CD4-positive, alpha-beta T cell (primary cell): Measurements from ENCODE around the gene UPF2. TPM values are rescaled to one million over a fixed set of nuclear protein-coding genes. Genes with fewer than 3 reads are reported as not detected.

Experiments used
- ATAC-seq: fragments of 200-7000 bp; cut with Tn5 transposase; one replicate; pipeline ENCODE4 v1.10.0; 2022; ENCODE audit warnings: mild to moderate bottlenecking; ENCODE audit not compliant: poor library complexity
- CTCF ChIA-PET: fragments of 350-600 bp; sonication (Branson Sonifier 250); formaldehyde crosslinking; loops from one replicate; lab custom pipeline; 2021; ENCODE audit warnings: antibody characterized with exemption, inconsistent platforms; lab: Charles Lee
- POLR2A ChIA-PET: fragments of 350-600 bp; sonication (Branson Sonifier 250); formaldehyde crosslinking; loops from one replicate; lab custom pipeline; 2021; ENCODE audit warnings: antibody characterized with exemption, inconsistent platforms; lab: Charles Lee
- DNase-seq, 14 experiments: peaks; one replicate each; pipeline ENCODE4 v3.0.0-alpha.2; 2013 to 2020; ENCODE audit warnings: mixed read lengths in 2 of 14
- H3K27ac ChIP-seq, 2 donors: one replicate each; pipeline versions ENCODE4 v1.5.1 to v1.7.0; 2013; ENCODE audit warnings: low read length in 2 of 2, low read depth in 1 of 2, mild to moderate bottlenecking in 1 of 2
- H3K27me3 ChIP-seq, 2 experiments: 1 replicate in 1 of 2; 2 replicates in 1 of 2; pipeline versions ENCODE4 v1.6.1 to v1.7.0; 2013; ENCODE audit warnings: low read length in 2 of 2, control low read depth in 1 of 2, mild to moderate bottlenecking in 1 of 2, moderate library complexity in 1 of 2; ENCODE audit not compliant: insufficient read depth in 2 of 2, control insufficient read depth in 1 of 2
- H3K36me3 ChIP-seq: one replicate; pipeline ENCODE4 v1.6.1; 2013; ENCODE audit warnings: low read length, control low read depth; ENCODE audit not compliant: insufficient read depth
- H3K4me1 ChIP-seq: one replicate; pipeline ENCODE4 v1.6.1; 2013; ENCODE audit warnings: low read length, control low read depth; ENCODE audit not compliant: insufficient read depth
- H3K4me3 ChIP-seq: one replicate; pipeline ENCODE4 v1.5.1; 2013; ENCODE audit warnings: mild to moderate bottlenecking, low read length, moderate library complexity
- H3K9me3 ChIP-seq, 2 experiments: 1 replicate in 1 of 2; 2 replicates in 1 of 2; pipeline versions ENCODE4 v1.6.1 to v1.7.0; 2013; ENCODE audit warnings: low read length in 2 of 2, mild to moderate bottlenecking in 2 of 2, control low read depth in 1 of 2, moderate library complexity in 1 of 2; ENCODE audit not compliant: control insufficient read depth in 1 of 2, insufficient read depth in 1 of 2
- H3K27ac Mint-ChIP-seq: one replicate; pipeline ENCODE4 v1.8.0; 2020; ENCODE audit warnings: mixed read lengths
- H3K27me3 Mint-ChIP-seq: one replicate; pipeline ENCODE4 v1.8.0; 2021; ENCODE audit warnings: mixed read lengths
- H3K36me3 Mint-ChIP-seq: one replicate; pipeline ENCODE4 v1.8.0; 2021; ENCODE audit warnings: low read depth, mixed read lengths
- H3K4me1 Mint-ChIP-seq: one replicate; pipeline ENCODE4 v1.8.0; 2021; ENCODE audit warnings: low read depth, mixed read lengths
- H3K4me3 Mint-ChIP-seq: one replicate; pipeline ENCODE4 v1.8.0; 2020; ENCODE audit warnings: mild to moderate bottlenecking, mixed read lengths
- H3K9me3 Mint-ChIP-seq: one replicate; pipeline ENCODE4 v1.8.0; 2020; ENCODE audit warnings: mixed read lengths
- intact Hi-C, 2 experiments: fragments of 100-400 bp; cut with DNase I in 1 of 2; cut with micrococcal nuclease in 1 of 2; formaldehyde crosslinking; loops; one replicate each; pipeline versions ENCODE4 v1.15.1 to v1.9.0; 2023 to 2025; cut with DNase I, micrococcal nuclease
- total RNA-seq, 174 experiments: library from RNA in 2 of 174; stranded (reverse) in 2 of 174; gene quantifications; one replicate each; pipeline ENCODE4 v1.2.3 and lab custom pipeline; 2021 to 2026
- TF ChIP-seq, protein P1 (sequence below): fragments of 200-600 bp; IDR thresholded peaks from one replicate; pipeline ENCODE4 v1.8.0; 2022; ENCODE audit warnings: antibody characterized with exemption, mild to moderate bottlenecking

Gene UPF2
- total RNA-seq, 2 experiments from 2014 or later: 14.5 to 15.3 TPM

DNA sequence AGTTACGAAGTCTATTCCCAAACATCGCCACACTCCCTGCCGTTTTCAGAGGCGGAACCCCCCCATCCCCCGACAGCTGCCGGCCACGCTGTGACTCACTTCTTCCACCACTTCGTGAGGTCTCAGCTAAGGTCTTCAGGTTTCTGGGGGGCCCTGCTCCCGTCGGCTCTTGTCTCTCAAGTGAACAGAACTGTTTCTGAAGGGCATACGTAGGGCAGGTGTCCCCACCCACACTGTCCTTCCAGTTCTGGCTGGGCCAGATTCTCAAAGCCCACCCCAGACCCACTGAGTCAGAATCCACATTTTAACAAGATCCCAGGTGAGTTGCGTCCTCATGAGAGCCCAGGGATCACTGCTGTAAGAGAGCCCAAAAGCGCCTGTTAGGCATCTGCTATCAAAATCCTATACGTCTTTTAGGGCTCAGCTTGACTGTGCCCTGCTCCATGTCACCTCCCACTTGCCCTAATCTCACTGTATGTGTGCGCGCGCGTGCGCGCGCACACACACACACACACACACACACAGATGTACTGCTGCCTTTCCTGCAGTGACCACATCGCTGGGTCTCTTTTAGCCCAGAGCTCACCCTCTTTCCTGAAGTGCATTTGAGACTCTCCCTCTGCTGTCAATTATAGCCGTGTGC is 140.7 kb downstream of the UPF2 start:
- H3K36me3 ChIP-seq: no peaks in the 10 kb centered on the region
- TF ChIP-seq, protein P1, sequence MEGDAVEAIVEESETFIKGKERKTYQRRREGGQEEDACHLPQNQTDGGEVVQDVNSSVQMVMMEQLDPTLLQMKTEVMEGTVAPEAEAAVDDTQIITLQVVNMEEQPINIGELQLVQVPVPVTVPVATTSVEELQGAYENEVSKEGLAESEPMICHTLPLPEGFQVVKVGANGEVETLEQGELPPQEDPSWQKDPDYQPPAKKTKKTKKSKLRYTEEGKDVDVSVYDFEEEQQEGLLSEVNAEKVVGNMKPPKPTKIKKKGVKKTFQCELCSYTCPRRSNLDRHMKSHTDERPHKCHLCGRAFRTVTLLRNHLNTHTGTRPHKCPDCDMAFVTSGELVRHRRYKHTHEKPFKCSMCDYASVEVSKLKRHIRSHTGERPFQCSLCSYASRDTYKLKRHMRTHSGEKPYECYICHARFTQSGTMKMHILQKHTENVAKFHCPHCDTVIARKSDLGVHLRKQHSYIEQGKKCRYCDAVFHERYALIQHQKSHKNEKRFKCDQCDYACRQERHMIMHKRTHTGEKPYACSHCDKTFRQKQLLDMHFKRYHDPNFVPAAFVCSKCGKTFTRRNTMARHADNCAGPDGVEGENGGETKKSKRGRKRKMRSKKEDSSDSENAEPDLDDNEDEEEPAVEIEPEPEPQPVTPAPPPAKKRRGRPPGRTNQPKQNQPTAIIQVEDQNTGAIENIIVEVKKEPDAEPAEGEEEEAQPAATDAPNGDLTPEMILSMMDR: no peak
- no peaks in the 10 kb centered on the region for H3K27me3 ChIP-seq
- H3K27ac Mint-ChIP-seq: no peak overlapping the region
- H3K4me3 ChIP-seq: no peak overlapping the region
- CTCF ChIA-PET: no interaction called here
- no peak for DNase-seq
- no peaks in the 10 kb centered on the region for H3K9me3 Mint-ChIP-seq
- no peak for ATAC-seq
- H3K27ac ChIP-seq: no peak overlapping the region
- H3K4me3 Mint-ChIP-seq: no peak overlapping the region
- intact Hi-C loops: no loop called here
- H3K27me3 Mint-ChIP-seq: no peaks in the 10 kb centered on the region
- no peaks in the 10 kb centered on the region for H3K9me3 ChIP-seq
- POLR2A ChIA-PET: no interaction called here
- no peaks in the 10 kb centered on the region for H3K4me1 Mint-ChIP-seq
- H3K36me3 Mint-ChIP-seq: no peaks in the 10 kb centered on the region
- H3K4me1 ChIP-seq: no peaks in the 10 kb centered on the region

DNA sequence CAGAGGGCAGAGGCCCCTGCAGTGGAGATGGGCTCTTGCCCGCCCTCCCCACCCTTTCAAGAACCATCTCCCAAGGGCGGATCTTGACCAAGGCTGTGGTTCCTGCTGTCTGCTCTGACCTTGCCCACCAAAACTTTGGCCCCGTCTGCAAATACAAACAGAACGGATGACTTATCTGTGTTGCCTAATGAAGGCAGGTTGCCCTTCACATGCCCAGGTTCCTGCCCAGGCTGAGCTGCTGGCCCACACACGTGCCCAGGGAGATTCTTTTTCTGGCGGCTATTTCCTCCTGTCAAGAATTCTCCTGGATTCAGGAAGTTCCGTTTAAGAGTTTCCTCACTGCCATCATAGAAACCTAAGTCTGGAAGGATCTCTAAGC is 141.2 kb downstream of the UPF2 start:
- ChIA-PET CTCF (no interaction called here), POLR2A (no interaction called here)
- Mint-ChIP-seq H3K9me3 (no peaks in the 10 kb centered on the region), H3K27ac (no peak overlapping the region), H3K27me3 (no peaks in the 10 kb centered on the region), H3K36me3 (no peaks in the 10 kb centered on the region), H3K4me3 (no peak overlapping the region), H3K4me1 (no peaks in the 10 kb centered on the region)
- Histone ChIP-seq H3K9me3 (no peaks in the 10 kb centered on the region), H3K4me1 (no peaks in the 10 kb centered on the region), H3K27ac (no peak overlapping the region), H3K36me3 (no peaks in the 10 kb centered on the region), H3K27me3 (no peaks in the 10 kb centered on the region), H3K4me3 (no peak overlapping the region)
- TF ChIP-seq, protein P1: no peak
- intact Hi-C loops: no loop called here
- DNase-seq: no peak
- no peak for ATAC-seq

DNA sequence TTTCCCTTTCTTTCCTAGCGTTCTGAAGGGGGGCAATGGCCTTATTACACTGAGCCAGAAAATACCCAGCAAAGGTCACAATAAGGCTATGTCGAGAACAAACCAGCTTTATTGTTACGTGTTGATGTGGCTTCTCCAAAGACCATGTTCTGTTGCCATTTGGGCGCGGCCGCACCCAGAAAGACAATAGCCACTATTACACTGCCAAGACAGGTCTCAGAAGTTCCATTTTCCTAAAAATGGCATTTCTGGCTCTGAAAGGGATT is 141.6 kb downstream of the UPF2 start:
- DNase-seq (no peak), ATAC-seq (no peak)
- H3K4me3 Mint-ChIP-seq: no peak overlapping the region
- Histone ChIP-seq H3K27me3 (no peaks in the 10 kb centered on the region), H3K4me1 (no peaks in the 10 kb centered on the region), H3K36me3 (no peaks in the 10 kb centered on the region), H3K27ac (no peak overlapping the region), H3K4me3 (no peak overlapping the region), H3K9me3 (no peaks in the 10 kb centered on the region)
- ChIA-PET POLR2A (no interaction called here), CTCF (no interaction called here)
- H3K27me3 Mint-ChIP-seq: no peaks in the 10 kb centered on the region
- TF ChIP-seq, protein P1: no peak
- no peak overlapping the region for H3K27ac Mint-ChIP-seq
- no peaks in the 10 kb centered on the region for H3K4me1 Mint-ChIP-seq
- H3K9me3 Mint-ChIP-seq: no peaks in the 10 kb centered on the region
- no peaks in the 10 kb centered on the region for H3K36me3 Mint-ChIP-seq
- intact Hi-C loops: no loop called here
